Activated CD4-positive, CD25-positive, alpha-beta regulatory T cell treated with anti-CD3 and anti-CD28 coated beads, Interleukin-2, amount 50 U/mL, for 24 hours (primary cell): ENCODE data around the gene METTL17.
"Not testable (repeated sequence)": the region's sequence is repeated elsewhere in the genome, so short reads cannot be mapped to it uniquely, and the experiment has no call there.

Experiments used
- ATAC-seq, 2 donors: fragments of 150-1000 bp; cut with Tn5 transposase; one replicate each; pipeline ENCODE4 v1.10.0; 2021; ENCODE audit warnings: mild to moderate bottlenecking in 1 of 2, moderate library complexity in 1 of 2

METTL17 gene

GRCh38 chr14:21025371-21026273 lies 35.8 kb downstream of the METTL17 start:
- peak in 1 of 2 donors; percentile 35 for ATAC-seq

- no peak for ATAC-seq
Measured at GRCh38 chr14:21026274-21026987, 36.7 kb downstream of the METTL17 start.

- no peak for ATAC-seq
Measured at GRCh38 chr14:21026988-21027315, 37.2 kb downstream of the METTL17 start.

GRCh38 chr14:21029917-21030316 lies 40.1 kb downstream of the METTL17 start, which contains the start of gene TPPP2:
Gene TPPP2 (plus strand): TSS chr14:21030217. CDS start chr14:21030582, 365 bp downstream.
- ATAC-seq: no peak

- no peak for ATAC-seq
Measured at GRCh38 chr14:21030531-21030930, 40.8 kb downstream of the METTL17 start.

- no peak for ATAC-seq
Measured at GRCh38 chr14:21032326-21033132, 42.7 kb downstream of the METTL17 start.

- ATAC-seq: no peak
Measured at GRCh38 chr14:21033133-21033698, 43.4 kb downstream of the METTL17 start.

GRCh38 chr14:21034707-21035106 lies 44.9 kb downstream of the METTL17 start, which contains the start of gene RNASE13:
Gene RNASE13 (minus strand): TSS chr14:21034807. CDS start chr14:21034288, 519 bp downstream.
- no peak for ATAC-seq

GRCh38 chr14:21036751-21037150 lies 47.0 kb downstream of the METTL17 start:
- ATAC-seq: no peak

GRCh38 chr14:21037156-21037555 lies 47.4 kb downstream of the METTL17 start:
- ATAC-seq: no peak

GRCh38 chr14:21038441-21039422 lies 49.0 kb downstream of the METTL17 start:
- ATAC-seq: no peak

GRCh38 chr14:21039585-21040369 lies 50.0 kb downstream of the METTL17 start:
- peak in 1 of 2 donors; percentile 49 for ATAC-seq

- ATAC-seq: no peak
Measured at GRCh38 chr14:21040370-21040925, 50.7 kb downstream of the METTL17 start.

- not testable (repeated sequence) for ATAC-seq
Measured at GRCh38 chr14:21040941-21041340, 51.2 kb downstream of the METTL17 start.

- ATAC-seq: no peak
Measured at GRCh38 chr14:21041676-21042433, 52.1 kb downstream of the METTL17 start, which contains the start of gene RNASE7. Gene RNASE7 (plus strand): TSS chr14:21042362. CDS start chr14:21042993, 631 bp downstream.

- ATAC-seq: no peak
Measured at GRCh38 chr14:21042918-21043317, 53.1 kb downstream of the METTL17 start.

GRCh38 chr14:21043387-21043973 lies 53.7 kb downstream of the METTL17 start:
- ATAC-seq: no peak

- no peak for ATAC-seq
Measured at GRCh38 chr14:21043974-21044618, 54.3 kb downstream of the METTL17 start.
